Stimulated activated CD4-positive, alpha-beta T cell treated with anti-CD3 and anti-CD28 coated beads, Interleukin-4, amount 100 ng/mL, for 24 hours (primary cell): ENCODE results near the gene KLK13.

Experiments
- DNase-seq: peaks from one replicate; pipeline ENCODE4 v3.0.0-alpha.2; 2020

KLK13 gene

GRCh38 chr19:51091895-51092873 is 27.3 kb upstream of the KLK13 start:
- no peak for DNase-seq

- DNase-seq, result no peak
Observed at GRCh38 chr19:51091126-51091525, 26.2 kb upstream of the KLK13 start.

- no peak for DNase-seq
Observed at GRCh38 chr19:51090471-51090870, 25.6 kb upstream of the KLK13 start.

- DNase-seq, result no peak
Observed at GRCh38 chr19:51089786-51090185, 24.9 kb upstream of the KLK13 start.

GRCh38 chr19:51086153-51086850 is 21.4 kb upstream of the KLK13 start:
- DNase-seq, result no peak

GRCh38 chr19:51084505-51084904 is 19.6 kb upstream of the KLK13 start:
- no peak for DNase-seq

GRCh38 chr19:51083783-51084182 is 18.9 kb upstream of the KLK13 start:
- no peak for DNase-seq

GRCh38 chr19:51083181-51083580 is 18.3 kb upstream of the KLK13 start:
- DNase-seq, result no peak

- DNase-seq, result no peak
Observed at GRCh38 chr19:51082611-51083010, 17.7 kb upstream of the KLK13 start, which contains the start of gene KLK14. KLK14 (minus strand) TSS chr19:51082887; CDS start chr19:51082614, 273 bp downstream.

GRCh38 chr19:51081476-51081875 is 16.6 kb upstream of the KLK13 start:
- DNase-seq, result no peak

- no peak for DNase-seq
Observed at GRCh38 chr19:51079481-51080110, 14.7 kb upstream of the KLK13 start.

GRCh38 chr19:51078731-51079130 is 13.8 kb upstream of the KLK13 start:
- no peak for DNase-seq

- DNase-seq, result no peak
Observed at GRCh38 chr19:51078104-51078503, 13.2 kb upstream of the KLK13 start.

GRCh38 chr19:51076631-51077213 is 11.8 kb upstream of the KLK13 start:
- DNase-seq, result no peak

GRCh38 chr19:51075998-51076397 is 11.1 kb upstream of the KLK13 start:
- no peak for DNase-seq

GRCh38 chr19:51071095-51071405 is 6.2 kb upstream of the KLK13 start:
- DNase-seq, result no peak

GRCh38 chr19:51070334-51071094 is 5.6 kb upstream of the KLK13 start:
- DNase-seq, result no peak

GRCh38 chr19:51066393-51067186 is 1.7 kb upstream of the KLK13 start:
- DNase-seq, result no peak

GRCh38 chr19:51065221-51065960 is 499 bp upstream of the KLK13 start:
- DNase-seq, result no peak

GRCh38 chr19:51063664-51064063 is 1.2 kb downstream of the KLK13 start:
- no peak for DNase-seq

- DNase-seq, result no peak
Observed at GRCh38 chr19:51060973-51061372, 3.9 kb downstream of the KLK13 start.
